HG02763 (cell line): Measurements from ENCODE around the gene GARIN3.
A peak's percentile ranks its signal among the peaks of the same experiment; 100 is the strongest.
"Not testable (repeated sequence)": the region's sequence is repeated elsewhere in the genome, so short reads cannot be mapped to it uniquely, and the experiment has no call there.

Source experiments
- ATAC-seq: cut with Tn5 transposase; IDR thresholded peaks from one replicate; pipeline ENCODE4 v1.9.1; 2021; ENCODE audit warnings: mild to moderate bottlenecking, moderate library complexity; ENCODE audit not compliant: unreplicated experiment

GARIN3 gene

GRCh38 chr5:157166214-157167213 is at the start of gene GARIN3:
TSS of gene GARIN3 (minus strand) at chr5:157166264. CDS start at chr5:157166168, 96 bp downstream.
- ATAC-seq, result no peak

DNA sequence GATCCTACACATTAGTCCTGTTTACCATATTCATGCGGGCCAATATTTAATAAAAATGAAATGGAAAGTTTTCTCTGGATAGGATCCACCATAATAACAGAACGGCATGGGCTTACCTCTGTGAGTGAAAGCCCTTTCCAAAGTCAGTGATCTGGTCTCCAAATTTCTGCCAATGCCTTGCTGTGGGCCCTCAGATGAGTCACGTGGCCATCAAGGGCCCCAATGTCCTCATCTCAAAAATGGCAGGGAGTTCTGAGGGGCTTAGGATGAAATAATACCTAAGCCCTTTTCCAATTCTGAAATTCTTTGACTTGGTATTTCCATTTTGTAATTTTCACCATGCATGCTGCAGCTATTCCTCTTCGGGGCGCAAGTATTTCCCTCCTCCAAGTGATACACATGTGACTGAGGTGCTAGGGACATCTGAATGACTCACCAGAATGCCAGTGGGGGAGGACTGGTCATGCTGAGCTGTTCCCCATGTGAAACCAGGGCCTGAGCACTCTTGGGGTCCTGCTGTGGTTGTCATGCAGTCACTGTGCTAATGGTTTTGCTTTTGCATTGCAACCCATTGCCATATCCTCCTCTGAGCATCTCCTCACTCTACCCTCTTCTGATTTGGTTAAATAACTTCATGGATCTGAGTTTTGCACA is 49.6 kb upstream of the GARIN3 start:
- ATAC-seq, result no peak

DNA sequence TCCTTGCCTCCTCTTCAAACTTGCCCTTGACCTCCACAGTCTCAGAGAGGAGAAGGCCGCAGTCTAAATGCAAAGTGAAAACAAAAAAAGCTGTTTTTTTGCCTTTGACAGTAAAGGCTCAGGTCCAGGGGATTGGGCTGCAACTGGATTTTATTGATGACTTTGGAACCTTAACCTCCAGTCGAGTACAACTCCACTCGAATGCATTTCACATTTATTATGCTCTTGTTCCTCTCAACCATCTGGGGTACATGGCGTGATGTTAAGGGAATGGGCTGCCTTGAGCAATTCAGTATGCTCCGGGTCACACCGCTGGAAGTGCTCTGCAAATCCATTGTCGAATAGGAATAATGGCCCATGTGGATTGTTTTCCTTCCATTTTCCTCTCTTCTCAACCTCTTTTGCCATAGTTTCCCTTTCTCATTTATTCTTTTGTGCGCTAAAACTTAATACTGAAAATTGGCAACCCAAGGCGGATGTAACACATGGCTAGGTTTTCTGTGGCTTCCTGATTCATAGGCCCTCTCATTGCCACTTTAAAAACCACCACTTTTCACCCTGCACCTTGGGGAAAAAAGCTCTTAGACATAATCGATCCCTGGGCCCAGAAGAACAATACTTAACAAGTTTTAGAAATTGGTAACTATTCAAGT is 48.9 kb upstream of the GARIN3 start:
- ATAC-seq, result peak; percentile 30

DNA sequence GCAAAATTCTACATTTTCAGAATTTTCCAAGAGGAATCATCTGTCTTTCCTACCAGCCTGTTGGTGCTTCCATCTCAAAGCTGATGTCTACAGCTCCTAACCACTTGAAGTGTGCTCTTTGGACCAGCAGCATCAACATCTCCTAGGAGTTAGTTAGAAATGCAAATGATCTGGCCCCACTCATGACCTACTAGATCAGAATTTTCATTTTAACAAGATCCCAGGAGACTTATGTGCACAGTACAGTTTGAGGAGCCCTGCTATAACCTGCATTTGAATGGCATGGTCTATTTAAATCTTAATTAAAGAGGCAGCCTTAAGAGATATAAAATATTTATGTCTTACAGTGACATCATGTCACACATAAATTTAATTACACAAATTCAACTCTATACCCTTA is 48.4 kb upstream of the GARIN3 start:
- no peak for ATAC-seq

DNA sequence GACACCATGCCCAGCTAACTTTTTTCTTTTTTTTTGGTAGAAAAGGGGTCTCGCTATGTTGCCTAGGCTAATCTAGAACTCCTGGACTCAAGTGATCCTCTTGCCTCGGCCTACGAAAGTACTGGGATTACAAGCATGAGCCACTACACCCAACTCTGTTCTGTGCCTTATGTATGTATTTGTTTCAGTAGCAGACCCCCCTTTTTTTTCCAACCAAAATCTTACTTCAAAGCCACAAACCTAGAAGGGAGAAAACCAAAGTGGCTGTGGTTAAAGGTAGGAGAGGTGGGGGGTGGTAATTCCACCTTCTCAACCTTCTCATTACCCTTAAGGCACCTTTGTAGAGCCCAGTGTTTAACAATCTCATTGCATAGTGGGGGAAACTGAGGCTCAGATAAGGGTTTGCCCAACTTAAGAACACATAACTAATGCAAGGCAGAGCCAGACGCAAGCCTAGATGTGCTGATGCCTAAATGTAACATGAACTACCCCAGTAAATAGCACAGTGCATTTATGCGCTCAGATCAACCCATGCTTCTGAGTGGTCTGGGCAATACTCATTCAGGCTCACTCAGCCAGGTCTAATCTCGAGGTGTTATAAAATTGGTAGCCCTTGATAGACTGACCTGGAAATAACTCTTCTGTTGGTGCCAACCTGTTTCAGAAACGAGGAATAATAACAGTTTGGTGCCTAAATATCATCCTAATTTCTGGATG is 47.6 kb upstream of the GARIN3 start:
- ATAC-seq, result no peak

DNA sequence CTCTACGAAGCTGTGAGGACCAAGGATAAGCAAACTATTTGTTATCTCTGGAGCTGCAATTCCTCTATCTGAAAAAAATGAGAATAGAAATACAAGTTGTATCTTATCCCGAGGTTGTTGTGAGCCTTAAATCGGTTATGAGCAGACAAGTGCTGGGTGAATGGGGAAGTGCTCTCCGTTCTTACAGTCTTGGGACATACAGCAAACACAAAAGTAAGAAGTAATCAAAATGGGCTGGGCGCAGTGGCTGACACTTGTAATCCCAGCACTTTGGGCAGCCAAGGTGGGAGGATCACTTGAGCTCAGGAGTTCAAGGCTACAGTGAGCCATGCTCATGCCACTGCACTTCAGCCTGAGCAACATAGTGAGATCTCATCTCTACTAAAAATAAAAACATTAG is 46.2 kb upstream of the GARIN3 start:
- ATAC-seq, result no peak

DNA sequence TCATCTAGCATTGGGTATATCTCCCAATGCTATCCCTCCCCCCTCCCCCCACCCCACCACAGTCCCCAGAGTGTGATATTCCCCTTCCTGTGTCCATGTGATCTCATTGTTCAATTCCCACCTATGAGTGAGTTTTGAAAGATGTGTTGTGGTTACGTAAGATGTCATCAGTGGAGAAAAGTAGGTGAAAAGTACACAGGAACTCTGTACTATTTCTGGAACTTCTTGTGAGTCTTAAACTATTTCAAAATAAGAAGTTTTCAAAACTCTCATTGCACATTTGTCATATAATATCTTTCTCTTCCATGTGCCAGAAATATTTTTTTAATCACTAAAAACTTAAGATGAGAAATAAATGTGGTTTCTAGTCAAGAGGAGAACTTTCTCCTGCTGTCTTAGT is 44.6 kb upstream of the GARIN3 start:
- not testable (repeated sequence) for ATAC-seq

- ATAC-seq, result no peak
Observed at GRCh38 chr5:157205708-157206107, 39.6 kb upstream of the GARIN3 start.

GRCh38 chr5:157204765-157205164 is 38.7 kb upstream of the GARIN3 start:
- no peak for ATAC-seq

GRCh38 chr5:157203417-157203816 is 37.4 kb upstream of the GARIN3 start:
- ATAC-seq, result no peak

DNA sequence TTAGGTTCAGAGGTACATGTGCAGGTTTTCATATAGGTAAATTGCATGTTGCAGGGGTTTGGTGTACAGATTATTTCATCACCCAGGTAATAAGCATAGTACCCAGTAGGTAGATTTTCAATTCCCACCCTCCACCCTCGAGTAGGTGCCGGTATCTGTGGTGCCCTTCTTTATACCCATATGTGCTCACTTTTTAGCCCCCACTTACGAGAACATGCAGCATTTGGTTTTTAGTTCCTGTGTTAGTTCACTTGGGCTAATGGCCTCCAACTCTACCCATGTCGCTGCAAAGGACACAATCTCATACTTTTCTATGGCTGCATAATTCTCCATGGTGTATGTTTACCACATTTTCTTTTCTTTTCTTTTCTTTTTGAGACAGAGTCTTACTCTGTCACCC is 35.8 kb upstream of the GARIN3 start:
- ATAC-seq, result no peak

- ATAC-seq, result no peak
Observed at GRCh38 chr5:157198277-157198986, 32.4 kb upstream of the GARIN3 start.

DNA sequence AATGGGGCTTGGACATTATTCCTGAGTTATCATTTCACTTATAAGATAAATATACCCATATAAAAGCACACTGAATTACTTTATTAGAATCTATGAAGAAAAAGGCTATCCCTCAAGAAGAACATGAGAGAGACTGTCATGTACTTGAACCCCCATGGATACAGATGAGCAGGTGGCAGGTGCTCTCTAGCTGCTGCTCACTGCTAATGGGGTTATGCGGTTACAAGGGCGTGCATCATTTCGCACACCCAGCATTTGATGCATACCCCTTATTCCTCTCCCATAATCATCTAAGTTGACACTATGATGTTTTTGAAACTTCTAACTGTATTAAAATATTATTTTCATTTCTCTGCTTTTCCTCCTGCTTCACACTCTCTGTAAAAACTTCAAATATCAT is 31.0 kb upstream of the GARIN3 start:
- ATAC-seq, result no peak

GRCh38 chr5:157196045-157196444 is 30.0 kb upstream of the GARIN3 start:
- no peak for ATAC-seq

- ATAC-seq, result no peak
Observed at GRCh38 chr5:157193699-157194424, 27.8 kb upstream of the GARIN3 start.

DNA sequence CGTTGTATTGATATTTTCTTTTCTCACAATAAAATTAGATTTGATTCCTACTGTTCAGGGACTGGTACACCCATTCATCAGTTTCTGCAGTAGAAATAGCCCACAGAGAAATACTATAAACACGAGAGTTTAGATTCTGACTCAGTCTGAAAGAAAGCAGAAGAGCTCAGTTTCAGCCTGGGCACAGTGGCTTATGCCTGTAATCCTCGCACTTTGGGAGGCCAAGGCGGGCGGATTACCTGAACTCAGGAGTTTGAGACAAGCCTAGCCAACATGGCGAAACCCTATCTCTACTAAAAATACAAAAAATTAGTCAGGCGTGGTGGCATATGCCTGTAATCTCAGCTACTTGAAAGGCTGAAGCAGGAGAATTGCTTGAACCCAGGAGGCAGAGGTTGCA is 23.2 kb upstream of the GARIN3 start:
- ATAC-seq, result peak; percentile 57

- ATAC-seq, result no peak
Observed at GRCh38 chr5:157188270-157188669, 22.2 kb upstream of the GARIN3 start.

DNA sequence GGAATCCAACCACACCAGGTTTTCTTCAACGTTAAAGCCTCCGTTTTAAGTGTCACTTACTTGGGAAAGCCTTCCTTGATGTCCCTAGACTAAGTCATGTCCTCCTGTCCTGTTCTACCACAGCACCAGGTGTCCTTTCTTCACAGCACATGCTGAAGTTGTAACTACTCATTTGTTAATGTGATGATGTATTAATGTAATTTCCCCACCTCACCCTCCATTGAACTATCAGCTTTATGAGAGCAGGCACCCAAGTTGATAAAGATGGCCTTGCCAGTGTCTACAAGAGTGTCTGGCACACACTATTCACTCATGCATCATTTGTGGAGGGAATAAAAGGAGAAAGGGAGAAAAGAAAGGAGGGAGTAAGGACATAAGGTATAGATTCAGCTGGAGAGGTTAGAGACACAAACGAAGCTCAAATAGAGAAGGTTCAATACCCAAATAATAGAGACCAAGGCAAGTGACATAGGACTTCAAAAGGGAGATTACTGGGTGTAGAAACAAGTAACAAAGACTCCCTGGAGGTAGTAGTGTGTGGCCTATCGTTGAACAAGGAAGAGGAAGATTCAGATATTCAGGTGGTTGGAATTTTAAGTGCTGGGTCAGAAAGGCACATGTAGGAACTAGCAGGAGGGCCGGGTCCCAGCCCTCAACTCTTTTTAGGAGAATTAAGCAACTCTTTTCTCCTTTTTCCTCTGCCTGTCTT is 21.1 kb upstream of the GARIN3 start:
- ATAC-seq, result no peak
